Gastroesophageal sphincter (tissue), 3 donors: ENCODE data around the gene CRIP3.

Experiments used
- CTCF ChIP-seq, 4 experiments: fragments of 200-600 bp in 2 of 4; fragments of 450-650 bp in 2 of 4; sonication (generic) in 1 of 4; IDR thresholded peaks; one replicate each; pipeline ENCODE4 v1.5.1; 2017 to 2019; ENCODE audit warnings: antibody characterized with exemption in 4 of 4, mild to moderate bottlenecking in 2 of 4, moderate library complexity in 2 of 4
- EP300 ChIP-seq: sonication (generic); formaldehyde crosslinking; IDR thresholded peaks from one replicate; pipeline ENCODE4 v1.6.1; 2017; ENCODE audit warnings: antibody characterized with exemption, mild to moderate bottlenecking
- POLR2A ChIP-seq, 2 donors: fragments of 450-650 bp; IDR thresholded peaks; one replicate each; pipeline ENCODE4 v1.6.1; 2017; ENCODE audit warnings: antibody characterized with exemption in 2 of 2, mild to moderate bottlenecking in 2 of 2, moderate library complexity in 1 of 2

GRCh38 chr6:43293698-43294097, 14.9 kb downstream of the CRIP3 start:
- TF ChIP-seq POLR2A (IDR thresholded peaks at IDR 0.05) (no peak), CTCF (IDR thresholded peaks at IDR 0.05) (no peak), EP300 (no peak)
